ENCODE results near the gene PLPPR1. TPM values are rescaled to one million over a fixed set of nuclear protein-coding genes. Genes with fewer than 3 reads are reported as not detected.

PLPPR1 gene
- total and polyA plus RNA-seq, 2 of the 13 experiments (the other 11 are each of a cell fraction or from before 2014, with no cell fraction given) = 16.0 to 84.7 TPM

- 0 out of 2 replicates have a peak, but pooled peaks have one; percentile 65 for TF ChIP-seq STAT6 (CRISPR knock-in tag; IDR thresholded peaks at IDR 0.05; ENCODE audit: borderline replicate concordance)
- peak; percentile 61; the same call in 1 of the 2 replicates for TF ChIP-seq HMGXB3 (CRISPR knock-in tag; IDR thresholded peaks at IDR 0.05; ENCODE audit: borderline replicate concordance)
- TF ChIP-seq FIP1L1 (IDR thresholded peaks at IDR 0.05; ENCODE audit: borderline replicate concordance, insufficient read depth, low read depth, low read length) = peak; percentile 66; the same call in 1 of the 2 replicates
- no peak for TF ChIP-seq SETDB1 (CRISPR knock-in tag; IDR thresholded peaks at IDR 0.05; ENCODE audit: borderline replicate concordance)
- TF ChIP-seq ATRX (CRISPR knock-in tag; IDR thresholded peaks at IDR 0.05; ENCODE audit: borderline replicate concordance) = no peak
- peak; percentile 85 for TF ChIP-seq TCF7 (IDR thresholded peaks at IDR 0.05; ENCODE audit: low read depth)
- peak; percentile 98 for TF ChIP-seq FOSL1 (CRISPR knock-in tag; IDR thresholded peaks at IDR 0.05; ENCODE audit: borderline replicate concordance)
- 0 out of 2 replicates have a peak, but pooled peaks have one; percentile 6 for TF ChIP-seq GABPB1 (CRISPR knock-in tag; IDR thresholded peaks at IDR 0.05)
- no peak for TF ChIP-seq SMAD1 (CRISPR knock-in tag; IDR thresholded peaks at IDR 0.05; ENCODE audit: borderline replicate concordance, low read depth)
- peak; percentile 46; the same call in 1 of the 2 replicates for TF ChIP-seq NCOA1 (CRISPR knock-in tag; IDR thresholded peaks at IDR 0.05)
- no peak for TF ChIP-seq ZFP36 (IDR thresholded peaks at IDR 0.05; ENCODE audit: borderline replicate concordance, low read depth, low read length, partially characterized antibody)
- peak; percentile 41; the same call in 1 of the 2 replicates for TF ChIP-seq GFI1 (CRISPR knock-in tag; IDR thresholded peaks at IDR 0.05; ENCODE audit: borderline replicate concordance)
- peak; percentile 96; the same call in 1 of the 2 replicates for TF ChIP-seq RELA (CRISPR knock-in tag; IDR thresholded peaks at IDR 0.05)
- TF ChIP-seq DPF2 (CRISPR knock-in tag; IDR thresholded peaks at IDR 0.05; ENCODE audit: borderline replicate concordance, low read depth) = peak; percentile 90; the same call in 1 of the 2 replicates
- TF ChIP-seq ATF7 (IDR thresholded peaks at IDR 0.05) = peak; percentile 21; the same call in 1 of the 2 replicates
- TF ChIP-seq ATF7 (CRISPR knock-in tag; IDR thresholded peaks at IDR 0.05) = no peak
- peak; percentile 75; the same call in 1 of the 2 replicates for TF ChIP-seq ZBTB4 (CRISPR knock-in tag; IDR thresholded peaks at IDR 0.05; ENCODE audit: borderline replicate concordance)
- TF ChIP-seq ZNF251 (CRISPR knock-in tag; IDR thresholded peaks at IDR 0.05) = no peak
- TF ChIP-seq MBD4 (IDR thresholded peaks at IDR 0.05; ENCODE audit: borderline replicate concordance, low read length) = peak; percentile 62; the same call in 1 of the 2 replicates
These were observed 325.7 kb downstream of the PLPPR1 start (continued) for GRCh38 chr9:101354143-101354764.
